H9 (cell line): ENCODE results near the gene TULP3. TPM values are rescaled to one million over a fixed set of nuclear protein-coding genes. Genes with fewer than 3 reads are reported as not detected.

Experiments
- DNase-seq: peaks from one replicate; pipeline ENCODE4 v3.0.0-alpha.2; 2017
- H2AFZ ChIP-seq: one replicate; pipeline ENCODE4 v1.6.1; 2013; ENCODE audit warnings: mild to moderate bottlenecking, low read length, control low read depth, moderate library complexity
- H2AK5ac ChIP-seq: 2 replicates; pipeline ENCODE4 v1.6.1; 2013; ENCODE audit warnings: low read length, control low read depth, mixed read lengths; ENCODE audit not compliant: insufficient read length
- H2BK120ac ChIP-seq: one replicate; pipeline ENCODE4 v1.6.1; 2013; ENCODE audit warnings: low read depth, mild to moderate bottlenecking, low read length, control low read depth, inconsistent platforms; ENCODE audit not compliant: poor library complexity, severe bottlenecking
- H2BK12ac ChIP-seq: 2 replicates; pipeline ENCODE4 v1.6.1; 2013; ENCODE audit warnings: low read length, control low read depth, mixed read lengths, low read depth; ENCODE audit not compliant: insufficient read length
- H2BK15ac ChIP-seq: 2 replicates; pipeline ENCODE4 v1.6.1; 2013; ENCODE audit warnings: low read depth, low read length, control low read depth
- H2BK20ac ChIP-seq: one replicate; pipeline ENCODE4 v1.6.1; 2013; ENCODE audit warnings: low read depth, mild to moderate bottlenecking, low read length, control low read depth, inconsistent platforms; ENCODE audit not compliant: poor library complexity, severe bottlenecking
- H2BK5ac ChIP-seq: 2 replicates; pipeline ENCODE4 v1.6.1; 2013; ENCODE audit warnings: low read length, control low read depth, mixed read lengths; ENCODE audit not compliant: insufficient read length
- H3K14ac ChIP-seq: 2 replicates; pipeline ENCODE4 v1.6.1; 2013; ENCODE audit warnings: low read length, control low read depth; ENCODE audit not compliant: insufficient read depth
- H3K18ac ChIP-seq: 2 replicates; pipeline ENCODE4 v1.6.1; 2013; ENCODE audit warnings: low read depth, mild to moderate bottlenecking, mixed read lengths, low read length, control low read depth; ENCODE audit not compliant: insufficient read length
- H3K23ac ChIP-seq: 2 replicates; pipeline ENCODE4 v1.6.1; 2013; ENCODE audit warnings: low read length, control low read depth, mixed read lengths, low read depth; ENCODE audit not compliant: insufficient read length
- H3K23me2 ChIP-seq: 2 replicates; pipeline ENCODE4 v1.6.1; 2013; ENCODE audit warnings: low read depth, mild to moderate bottlenecking, mixed read lengths, low read length, control low read depth; ENCODE audit not compliant: insufficient read length, poor library complexity, severe bottlenecking
- H3K27ac ChIP-seq: 2 replicates; pipeline ENCODE4 v1.5.1; 2013; ENCODE audit warnings: low read length, control low read depth, mixed read lengths, low read depth; ENCODE audit not compliant: insufficient read length
- H3K27me3 ChIP-seq: 2 replicates; pipeline ENCODE4 v1.6.1; 2013; ENCODE audit warnings: low read length, control low read depth, inconsistent platforms; ENCODE audit not compliant: insufficient read depth
- H3K4ac ChIP-seq: 2 replicates; pipeline ENCODE4 v1.6.1; 2013; ENCODE audit warnings: low read depth, mild to moderate bottlenecking, control low read depth, inconsistent platforms, low read length, moderate library complexity
- H3K4me1 ChIP-seq: 2 replicates; pipeline ENCODE4 v1.6.1; 2013; ENCODE audit warnings: low read length, control low read depth, inconsistent platforms; ENCODE audit not compliant: insufficient read depth
- H3K4me2 ChIP-seq: 2 replicates; pipeline ENCODE4 v1.6.1; 2013; ENCODE audit warnings: low read length, control low read depth, mixed read lengths; ENCODE audit not compliant: insufficient read length, insufficient read depth
- H3K56ac ChIP-seq: 2 replicates; pipeline ENCODE4 v1.6.1; 2013; ENCODE audit warnings: low read depth, mild to moderate bottlenecking, mixed read lengths, low read length, control low read depth; ENCODE audit not compliant: insufficient read length
- H3K79me1 ChIP-seq: 2 replicates; pipeline ENCODE4 v1.6.1; 2013; ENCODE audit warnings: low read depth, mild to moderate bottlenecking, moderate library complexity, low read length, control low read depth, inconsistent platforms; ENCODE audit not compliant: insufficient read depth, poor library complexity, severe bottlenecking
- H3K79me2 ChIP-seq: 2 replicates; pipeline ENCODE4 v1.6.1; 2013; ENCODE audit warnings: low read length, control low read depth, inconsistent platforms; ENCODE audit not compliant: insufficient read depth
- H3K9ac ChIP-seq: 2 replicates; pipeline ENCODE4 v1.6.1; 2013; ENCODE audit warnings: low read length, control low read depth, mixed read lengths; ENCODE audit not compliant: insufficient read length; ENCODE audit errors: extremely low read depth
- H3K9me3 ChIP-seq: one replicate; pipeline ENCODE4 v1.6.1; 2013; ENCODE audit warnings: low read depth, low read length, inconsistent platforms; ENCODE audit not compliant: control insufficient read depth
- H3T11ph ChIP-seq: one replicate; pipeline ENCODE4 v1.6.1; 2013; ENCODE audit warnings: mild to moderate bottlenecking, low read length, control low read depth, inconsistent platforms
- H4K20me1 ChIP-seq: one replicate; pipeline ENCODE4 v1.6.1; 2013; ENCODE audit not compliant: control insufficient read depth, insufficient read length, insufficient read depth
- H4K5ac ChIP-seq: 2 replicates; pipeline ENCODE4 v1.6.1; 2013; ENCODE audit warnings: low read depth, mild to moderate bottlenecking, mixed read lengths, low read length, control low read depth; ENCODE audit not compliant: insufficient read length
- H4K8ac ChIP-seq: replicated peaks from 2 replicates; pipeline ENCODE4 v1.6.1; 2013; ENCODE audit warnings: low read length, control low read depth, mixed read lengths, low read depth; ENCODE audit not compliant: insufficient read length
- H4K91ac ChIP-seq: 2 replicates; pipeline ENCODE4 v1.6.1; 2013; ENCODE audit warnings: low read depth, mild to moderate bottlenecking, moderate library complexity, mixed read lengths, low read length, control low read depth; ENCODE audit not compliant: insufficient read length
- H3K27ac Mint-ChIP-seq, 3 experiments: 2 replicates in 2 of 3; 3 replicates in 1 of 3; pipeline ENCODE4 v1.8.0; 2020 to 2021; ENCODE audit warnings: mixed read lengths in 3 of 3, mild to moderate bottlenecking in 1 of 3, moderate library complexity in 1 of 3
- H3K27me3 Mint-ChIP-seq: 2 replicates; pipeline ENCODE4 v1.8.0; 2021; ENCODE audit warnings: low read depth, mild to moderate bottlenecking, moderate library complexity, mixed read lengths
- H3K36me3 Mint-ChIP-seq, 3 experiments: 2 replicates in 2 of 3; 3 replicates in 1 of 3; pipeline ENCODE4 v1.8.0; 2020 to 2021; ENCODE audit warnings: low read depth in 3 of 3, mixed read lengths in 3 of 3; ENCODE audit not compliant: insufficient read depth in 1 of 3
- H3K4me1 Mint-ChIP-seq, 2 experiments: 2 replicates each; pipeline ENCODE4 v1.8.0; 2020; ENCODE audit warnings: mixed read lengths in 2 of 2
- H3K4me3 Mint-ChIP-seq, 2 experiments: 2 replicates in 1 of 2; 3 replicates in 1 of 2; pipeline ENCODE4 v1.8.0; 2020 to 2021; ENCODE audit warnings: mild to moderate bottlenecking in 2 of 2, mixed read lengths in 2 of 2, moderate library complexity in 1 of 2
- H3K9me3 Mint-ChIP-seq, 2 experiments: 2 replicates in 1 of 2; 3 replicates in 1 of 2; pipeline ENCODE4 v1.8.0; 2020; ENCODE audit warnings: mild to moderate bottlenecking in 2 of 2, mixed read lengths in 2 of 2, moderate library complexity in 1 of 2
- WGBS: extraction: QIAGEN DNeasy Blood & Tissue Kit; methylation state at CpG from one replicate; pipeline ENCODE4 v1.1.7; 2013; ENCODE audit warnings: missing lambda C conversion rate, low lambda C conversion rate, mixed read lengths; ENCODE audit not compliant: insufficient read length; ENCODE audit errors: extremely low coverage; 5-methylcytosine and 5-hydroxymethylcytosine counted together
- total RNA-seq: library from RNA; stranded (reverse); gene quantifications from 2 replicates; pipeline ENCODE4 v1.2.1, GENCODE V29; 2021
- TF ChIP-seq, protein P1 (sequence below): fragments of 200-600 bp; sonication (generic); conservative IDR thresholded peaks from 3 replicates; pipeline ENCODE4 v1.8.0; 2021; ENCODE audit warnings: antibody characterized with exemption, mild to moderate bottlenecking

The TULP3 gene
- total RNA-seq, 1 experiment from 2014 or later: 22.3 TPM

DNA sequence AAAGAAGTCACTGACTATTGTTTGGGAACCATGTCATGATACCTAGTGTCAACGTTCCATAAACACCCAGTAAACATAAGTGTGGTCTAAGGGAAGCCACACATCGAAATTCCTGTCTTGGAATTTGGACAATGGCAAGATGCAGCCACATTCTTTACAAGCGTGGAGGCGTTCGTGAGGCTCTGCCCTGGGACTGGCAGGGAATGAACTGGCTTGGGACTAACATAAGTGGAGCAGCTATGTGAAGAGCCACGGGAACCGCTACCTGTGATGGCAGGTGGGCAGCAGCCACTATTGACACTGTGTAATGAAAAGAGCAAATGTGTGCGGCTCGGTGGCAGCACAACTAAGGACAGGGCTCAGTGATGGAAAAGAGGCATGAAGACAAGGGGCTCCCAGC is 45.9 kb upstream of the TULP3 start:
- Histone ChIP-seq H2BK20ac (no peak overlapping the region), H2BK120ac (no peak overlapping the region), H4K8ac (no peak overlapping the region), H3K23ac (no peak overlapping the region), H3K4me2 (no peak overlapping the region), H4K20me1 (no peaks in the 10 kb centered on the region), H3K56ac (no peak overlapping the region), H2BK5ac (no peak overlapping the region), H3K14ac (peak overlapping the region; percentile 63; the same call in 1 of the 2 replicates), H3T11ph (no peak overlapping the region), H4K91ac (no peak overlapping the region), H2AK5ac (no peak overlapping the region), H3K4ac (no peak overlapping the region), H3K79me2 (no peaks in the 10 kb centered on the region), H3K23me2 (no peaks in the 10 kb centered on the region), H3K27me3 (no peaks in the 10 kb centered on the region), H3K79me1 (no peaks in the 10 kb centered on the region), H3K18ac (no peak overlapping the region), H3K4me1 (no peaks in the 10 kb centered on the region), H3K9me3 (no peaks in the 10 kb centered on the region), H2BK12ac (no peak overlapping the region), H2AFZ (no peak overlapping the region), H3K27ac (no peak overlapping the region), H2BK15ac (no peak overlapping the region), H4K5ac (no peak overlapping the region), H3K9ac (no peak overlapping the region)
- no CpG with 5 or more reads among the region's 9 CpGs for WGBS
- peak overlapping the region in 2 of 3 experiments; percentile 9 to 13; a peak in 2 of 7 replicates for H3K27ac Mint-ChIP-seq
- H3K27me3 Mint-ChIP-seq: peaks cover 1% of the 10 kb centered on the region; the same call in 1 of the 2 replicates
- TF ChIP-seq, protein P1, sequence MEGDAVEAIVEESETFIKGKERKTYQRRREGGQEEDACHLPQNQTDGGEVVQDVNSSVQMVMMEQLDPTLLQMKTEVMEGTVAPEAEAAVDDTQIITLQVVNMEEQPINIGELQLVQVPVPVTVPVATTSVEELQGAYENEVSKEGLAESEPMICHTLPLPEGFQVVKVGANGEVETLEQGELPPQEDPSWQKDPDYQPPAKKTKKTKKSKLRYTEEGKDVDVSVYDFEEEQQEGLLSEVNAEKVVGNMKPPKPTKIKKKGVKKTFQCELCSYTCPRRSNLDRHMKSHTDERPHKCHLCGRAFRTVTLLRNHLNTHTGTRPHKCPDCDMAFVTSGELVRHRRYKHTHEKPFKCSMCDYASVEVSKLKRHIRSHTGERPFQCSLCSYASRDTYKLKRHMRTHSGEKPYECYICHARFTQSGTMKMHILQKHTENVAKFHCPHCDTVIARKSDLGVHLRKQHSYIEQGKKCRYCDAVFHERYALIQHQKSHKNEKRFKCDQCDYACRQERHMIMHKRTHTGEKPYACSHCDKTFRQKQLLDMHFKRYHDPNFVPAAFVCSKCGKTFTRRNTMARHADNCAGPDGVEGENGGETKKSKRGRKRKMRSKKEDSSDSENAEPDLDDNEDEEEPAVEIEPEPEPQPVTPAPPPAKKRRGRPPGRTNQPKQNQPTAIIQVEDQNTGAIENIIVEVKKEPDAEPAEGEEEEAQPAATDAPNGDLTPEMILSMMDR: no peak
- H3K9me3 Mint-ChIP-seq: no peaks in the 10 kb centered on the region
- peaks cover 1 to 7% (median 5%) of the 10 kb centered on the region in 3 experiments; a peak in 3 of 7 replicates for H3K36me3 Mint-ChIP-seq
- peaks cover 25 to 31% of the 10 kb centered on the region in 2 experiments for H3K4me1 Mint-ChIP-seq
- DNase-seq: no peak
- peak overlapping the region in 1 of 2 experiments; percentile 47; a peak in 1 of 5 replicates for H3K4me3 Mint-ChIP-seq
